Measurements from ENCODE around the gene FNTB. TPM values are rescaled to one million over a fixed set of nuclear protein-coding genes. Genes with fewer than 3 reads are reported as not detected.

FNTB gene
- total and polyA plus RNA-seq, 2 of the 13 experiments (the other 11 are each of a cell fraction or from before 2014, with no cell fraction given), result 23.6 to 28.5 TPM

GRCh38 chr14:65024957-65025356, 38.3 kb downstream of the FNTB start:
- Histone ChIP-seq H3K36me3 (replicated peaks in 1 of 2; ENCODE audit: control insufficient read depth in 1 of 2, insufficient read depth in 2 of 2, low read length in 2 of 2) (peaks cover 9 to 63% of the 10 kb centered on the region in 2 experiments), H3K27ac (ENCODE audit: extremely low read length, insufficient read depth, low read length) (no peak overlapping the region), H3K27me3 (ENCODE audit: control insufficient read depth in 1 of 2, insufficient read depth in 2 of 2, low read length in 2 of 2) (no peaks in the 10 kb centered on the region), H2AFZ (ENCODE audit: low read length) (no peak overlapping the region), H4K20me1 (ENCODE audit: insufficient read depth, low read length) (no peaks in the 10 kb centered on the region), H3K4me3 (replicated peaks in 1 of 3; ENCODE audit: insufficient read depth in 1 of 3, low read depth in 2 of 3, low read length in 3 of 3) (no peak overlapping the region), H3K9me3 (ENCODE audit: low read length) (no peaks in the 10 kb centered on the region), H3K4me2 (ENCODE audit: low read depth, low read length) (no peak overlapping the region), H3K79me2 (ENCODE audit: insufficient read depth, low read length) (no peaks in the 10 kb centered on the region), H3K4me1 (ENCODE audit: insufficient read depth, low read length) (peaks cover 21% of the 10 kb centered on the region), H3K9ac (ENCODE audit: insufficient read depth, low read depth, low read length) (no peak overlapping the region)
- CTCF ChIA-PET (ENCODE audit: low intra/inter-chr PET ratio, low total read pairs), result no interaction called here
- POLR2A ChIA-PET, result no interaction called here
- no peak for FAIRE-seq
- TF ChIP-seq CAMTA2 (CRISPR knock-in tag; IDR thresholded peaks at IDR 0.05; ENCODE audit: borderline replicate concordance), result no peak
- no peak for TF ChIP-seq ZBTB38 (CRISPR knock-in tag; IDR thresholded peaks at IDR 0.05)
- no peak for TF ChIP-seq NR2C2 (CRISPR knock-in tag; IDR thresholded peaks at IDR 0.05; ENCODE audit: borderline replicate concordance)
- no peak for TF ChIP-seq PCBP1 (IDR thresholded peaks at IDR 0.05; ENCODE audit: borderline replicate concordance, low read depth, low read length)
- TF ChIP-seq ZNF496 (CRISPR knock-in tag; IDR thresholded peaks at IDR 0.05; ENCODE audit: insufficient replicate concordance), result no peak
- no peak for TF ChIP-seq ZNF552 (CRISPR knock-in tag; IDR thresholded peaks at IDR 0.05; ENCODE audit: borderline replicate concordance)
- TF ChIP-seq CEBPG (CRISPR knock-in tag; IDR thresholded peaks at IDR 0.05), result no peak
- no peak for TF ChIP-seq STAG1 (CRISPR knock-in tag; IDR thresholded peaks at IDR 0.05)
- TF ChIP-seq GMEB1 (CRISPR knock-in tag; IDR thresholded peaks at IDR 0.05; ENCODE audit: borderline replicate concordance), result no peak
- no peak for TF ChIP-seq NFATC3 (CRISPR knock-in tag; IDR thresholded peaks at IDR 0.05)
- TF ChIP-seq ZNF775 (CRISPR knock-in tag; IDR thresholded peaks at IDR 0.05; ENCODE audit: borderline replicate concordance), result no peak
- TF ChIP-seq ZNF367 (CRISPR knock-in tag; IDR thresholded peaks at IDR 0.05; ENCODE audit: borderline replicate concordance), result no peak
- TF ChIP-seq MBNL3 (CRISPR knock-in tag; conservative IDR thresholded peaks at IDR 0.05), result no peak
- TF ChIP-seq ATAD3A (CRISPR knock-in tag; IDR thresholded peaks at IDR 0.05), result no peak
- TF ChIP-seq HIVEP1 (CRISPR knock-in tag; IDR thresholded peaks at IDR 0.05), result no peak
- TF ChIP-seq JUN (CRISPR knock-in tag; IDR thresholded peaks at IDR 0.05), result no peak
- no peak for TF ChIP-seq MIXL1 (CRISPR knock-in tag; IDR thresholded peaks at IDR 0.05)
- no peak for TF ChIP-seq MEIS1 (CRISPR knock-in tag; IDR thresholded peaks at IDR 0.05; ENCODE audit: borderline replicate concordance)
- TF ChIP-seq ZNF460 (CRISPR knock-in tag; IDR thresholded peaks at IDR 0.05; ENCODE audit: borderline replicate concordance), result no peak
- intact Hi-C loops (cut with micrococcal nuclease; ENCODE audit: unreplicated experiment), result loop anchor here (5.0 kb wide), 1 partner anchor 203 kb away; no protein-coding TSS in a partner anchor
- no TSS peak for BruUV-seq (replicated peaks)
- 93% methylated on average over 5 of the region's 5 CpGs for WGBS (ENCODE audit: low lambda C conversion rate)
- DNase-seq (ENCODE audit: low spot score), result no peak
- ATAC-seq, result no peak
- in situ Hi-C loops (cut with HindIII; ENCODE audit: extremely low pct_ligation_motif_present, low pct_unique_long_range_greater_than_20kb), result no loop called here
